Upper lobe of right lung (tissue), 1 donor: ENCODE data around the gene AMOTL1. TPM values are rescaled to one million over a fixed set of nuclear protein-coding genes. Genes with fewer than 3 reads are reported as not detected.

Experiments used
- ATAC-seq: fragments of 200-7000 bp; cut with Tn5 transposase; one replicate; pipeline ENCODE4 v1.9.1; 2020; ENCODE audit warnings: mild to moderate bottlenecking, moderate library complexity
- DNase-seq: peaks from one replicate; pipeline ENCODE4 v3.0.0-alpha.2; 2020
- H3K27ac ChIP-seq: fragments of 200-600 bp; one replicate; pipeline ENCODE4 v1.8.0; 2022
- H3K27me3 ChIP-seq: fragments of 200-600 bp; one replicate; pipeline ENCODE4 v1.8.0; 2022; ENCODE audit warnings: mild to moderate bottlenecking
- H3K36me3 ChIP-seq: fragments of 200-600 bp; one replicate; pipeline ENCODE4 v1.8.0; 2022
- H3K4me1 ChIP-seq: fragments of 200-600 bp; one replicate; pipeline ENCODE4 v1.8.0; 2022
- H3K4me3 ChIP-seq: fragments of 200-600 bp; one replicate; pipeline ENCODE4 v1.8.0; 2022; ENCODE audit warnings: mild to moderate bottlenecking
- H3K9me3 ChIP-seq: fragments of 200-600 bp; one replicate; pipeline ENCODE4 v1.8.0; 2022
- CTCF ChIP-seq: fragments of 200-600 bp; IDR thresholded peaks from one replicate; pipeline ENCODE4 v1.8.0; 2022; ENCODE audit warnings: antibody characterized with exemption
- intact Hi-C: fragments of 100-400 bp; cut with DNase I; formaldehyde crosslinking; loops from one replicate; pipeline ENCODE4 v1.11.0; 2022
- total RNA-seq: library from RNA; stranded (reverse); fragmentation: NEBNext Ultra II Directional; extraction: Animal tissue kit (Norgen Biotek cat#: 25700); gene quantifications from one replicate; pipeline ENCODE4 v1.2.1, GENCODE V29; 2021
- donor health status: DM: no; HTN: yes; CAD: no; lungs with severe emphysema.

Gene AMOTL1
- total RNA-seq, 1 donor from 2014 or later = 62.5 TPM

- TF ChIP-seq CTCF = no peak
- Histone ChIP-seq H3K27me3 (no peaks in the 10 kb centered on the region), H3K27ac (no peak overlapping the region), H3K4me1 (no peaks in the 10 kb centered on the region), H3K4me3 (no peak overlapping the region), H3K9me3 (no peaks in the 10 kb centered on the region), H3K36me3 (peaks cover 34% of the 10 kb centered on the region)
- ATAC-seq (no peak), DNase-seq (no peak)
- intact Hi-C loops = no loop called here
Measured at GRCh38 chr11:94820480-94820879, 52.3 kb downstream of the AMOTL1 start.

- Histone ChIP-seq H3K27me3 (no peaks in the 10 kb centered on the region), H3K4me1 (no peaks in the 10 kb centered on the region), H3K4me3 (no peak overlapping the region), H3K27ac (no peak overlapping the region), H3K9me3 (no peaks in the 10 kb centered on the region), H3K36me3 (peaks cover 34% of the 10 kb centered on the region)
- ATAC-seq = no peak
- TF ChIP-seq CTCF = no peak
- DNase-seq = no peak
- intact Hi-C loops = no loop called here
Measured at GRCh38 chr11:94821439-94821838, 53.3 kb downstream of the AMOTL1 start.

DNA sequence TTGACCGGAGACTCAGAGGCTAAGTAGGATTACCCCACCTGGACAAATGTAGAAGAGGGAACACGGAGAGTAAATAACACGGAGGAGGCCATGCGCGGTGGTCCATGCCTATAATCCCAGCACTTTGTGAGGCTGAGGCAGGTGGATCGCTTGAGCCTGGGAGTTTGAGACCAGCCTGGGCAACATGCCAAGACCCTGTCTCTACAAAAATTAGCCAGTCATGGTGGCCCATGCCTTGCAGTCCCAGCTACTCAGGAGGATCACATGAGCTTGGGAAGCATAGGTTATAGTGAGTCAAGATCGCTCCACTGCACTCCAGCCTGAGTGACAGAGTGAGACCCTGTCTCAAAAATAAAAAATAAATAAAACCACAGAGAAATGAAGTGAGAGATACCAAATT lies 53.9 kb downstream of the AMOTL1 start:
- Histone ChIP-seq H3K9me3 (no peaks in the 10 kb centered on the region), H3K36me3 (peaks cover 39% of the 10 kb centered on the region), H3K27ac (no peak overlapping the region), H3K27me3 (no peaks in the 10 kb centered on the region), H3K4me1 (no peaks in the 10 kb centered on the region), H3K4me3 (no peak overlapping the region)
- no peak for TF ChIP-seq CTCF
- DNase-seq (no peak), ATAC-seq (no peak)
- intact Hi-C loops = no loop called here

DNA sequence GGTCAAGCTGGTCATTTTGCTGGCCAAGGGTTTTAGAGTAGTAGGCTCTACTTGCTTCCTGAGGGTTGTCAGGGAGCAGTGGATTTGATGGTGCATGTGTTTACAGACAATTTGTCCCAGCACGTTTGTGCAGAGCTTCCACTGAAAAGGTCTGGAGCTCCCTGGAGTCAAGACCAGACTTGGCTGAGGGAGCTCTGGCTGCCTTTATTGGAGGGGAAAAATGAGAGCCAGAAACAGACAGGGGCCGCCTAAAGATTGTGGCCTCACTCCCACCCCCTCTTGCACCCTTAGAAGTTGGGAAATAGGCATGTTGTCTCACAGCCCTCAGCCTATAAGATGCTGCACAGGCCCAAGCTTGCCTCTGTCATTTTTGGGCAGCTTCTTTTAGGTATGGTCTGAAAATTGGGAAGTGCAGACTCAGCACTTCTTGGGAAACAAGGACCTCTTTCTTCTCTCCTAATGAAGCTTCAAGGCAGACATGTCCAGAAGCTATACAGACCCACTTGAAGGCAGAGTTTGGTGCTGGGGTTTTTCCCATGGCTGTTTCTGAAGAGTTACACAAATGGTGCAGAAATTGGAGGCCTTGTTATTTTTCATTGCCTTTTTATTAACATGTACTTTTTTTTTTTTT lies 55.1 kb downstream of the AMOTL1 start:
- no peak for DNase-seq
- TF ChIP-seq CTCF = no peak
- intact Hi-C loops = no loop called here
- Histone ChIP-seq H3K27me3 (no peaks in the 10 kb centered on the region), H3K36me3 (peaks cover 46% of the 10 kb centered on the region), H3K9me3 (no peaks in the 10 kb centered on the region), H3K4me1 (no peaks in the 10 kb centered on the region), H3K27ac (no peak overlapping the region), H3K4me3 (no peak overlapping the region)
- no peak for ATAC-seq

- Histone ChIP-seq H3K27me3 (no peaks in the 10 kb centered on the region), H3K4me1 (peaks cover under 1% of the 10 kb centered on the region), H3K27ac (no peak overlapping the region), H3K9me3 (no peaks in the 10 kb centered on the region), H3K36me3 (peaks cover 62% of the 10 kb centered on the region), H3K4me3 (no peak overlapping the region)
- ATAC-seq = no peak
- TF ChIP-seq CTCF = no peak
- no peak for DNase-seq
- intact Hi-C loops = no loop called here
Measured at GRCh38 chr11:94825031-94825430, 56.9 kb downstream of the AMOTL1 start.

DNA sequence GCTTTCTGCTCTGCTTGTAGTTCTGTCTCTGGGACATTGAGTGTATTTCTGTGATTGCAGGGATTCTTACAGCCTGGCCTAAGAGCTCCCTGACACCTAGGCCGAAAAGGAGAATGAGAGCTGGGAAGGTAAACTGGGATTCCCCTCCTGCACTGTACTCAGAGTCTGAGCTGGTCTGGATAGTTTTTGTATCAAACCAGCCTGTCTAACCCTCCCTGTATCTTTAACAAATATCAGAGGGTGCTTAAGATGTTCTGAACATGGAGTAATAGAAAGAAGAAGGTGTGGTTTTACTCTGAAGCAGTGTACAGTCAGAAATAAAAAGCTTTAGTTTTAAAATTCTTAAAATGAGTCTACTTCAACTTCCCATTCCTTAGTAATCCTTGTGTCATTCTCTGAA lies 57.3 kb downstream of the AMOTL1 start:
- Histone ChIP-seq H3K36me3 (peaks cover 62% of the 10 kb centered on the region), H3K27ac (no peak overlapping the region)
- intact Hi-C loops = no loop called here

More for the DNA sequence above, 57.3 kb downstream of the AMOTL1 start:
- no peak for TF ChIP-seq CTCF
- Histone ChIP-seq H3K4me3 (no peak overlapping the region), H3K4me1 (peaks cover 5% of the 10 kb centered on the region), H3K27me3 (no peaks in the 10 kb centered on the region), H3K9me3 (no peaks in the 10 kb centered on the region)
- DNase-seq (no peak), ATAC-seq (peak; percentile 62)
